ENCODE measurements around the gene RHOU.

RHOU gene

DNA sequence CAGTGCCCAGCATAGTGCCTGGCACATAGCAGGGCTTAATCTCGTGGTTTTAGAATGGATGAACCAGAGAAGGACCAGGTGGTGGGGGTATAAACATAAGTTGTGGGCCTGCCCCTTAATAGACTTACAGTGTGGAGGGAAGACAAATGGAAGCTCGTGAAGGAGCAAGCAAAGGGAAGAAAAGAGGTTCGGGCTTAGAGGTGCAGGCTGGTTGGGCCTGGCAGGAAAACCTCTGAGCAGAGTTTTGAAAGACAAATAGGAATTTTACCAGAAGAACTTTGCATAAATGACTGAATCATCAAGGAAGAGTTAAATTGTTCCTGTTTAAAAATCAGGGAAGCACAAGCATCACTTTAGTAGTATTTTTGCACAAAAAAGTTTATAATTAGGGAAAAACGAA is 4.5 kb downstream of the RHOU start:
- no peak for DNase-seq

DNA sequence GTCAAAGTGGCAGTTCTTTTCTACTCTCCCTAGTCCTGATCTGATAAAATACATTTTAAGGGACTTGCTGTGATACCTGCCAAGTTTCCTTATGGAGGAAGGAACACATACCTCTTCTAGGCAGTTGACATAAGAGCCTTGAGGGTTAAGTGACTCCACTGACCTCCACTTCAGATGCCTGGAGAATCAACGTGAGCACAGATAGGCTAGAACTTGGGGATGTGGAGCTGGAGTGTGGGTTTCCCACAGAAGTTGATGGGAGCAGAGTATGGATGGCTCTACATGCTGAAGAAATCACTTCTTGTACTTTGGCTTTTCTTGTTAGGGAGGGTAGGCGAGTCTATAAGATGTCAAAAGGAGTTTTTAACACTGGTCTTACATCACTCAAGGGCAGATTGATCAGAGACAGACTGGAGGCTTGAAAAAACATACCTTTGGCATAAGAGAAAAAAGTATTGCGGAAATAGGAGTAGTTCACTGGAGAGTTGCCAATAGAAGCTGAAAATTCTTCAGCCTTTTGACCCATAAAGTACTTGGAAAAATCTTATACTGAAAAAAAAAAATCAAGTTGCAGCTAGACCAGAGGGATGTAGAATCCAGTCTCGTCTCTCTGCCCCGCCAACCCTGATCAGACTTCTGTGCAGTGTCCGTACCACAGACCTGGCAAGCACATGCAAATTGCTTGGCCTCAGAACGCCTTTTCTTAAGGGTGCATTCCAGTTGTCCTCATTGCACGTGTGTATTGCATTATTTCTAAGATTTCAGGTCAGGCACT is 5.5 kb downstream of the RHOU start:
- no peak for DNase-seq

- DNase-seq = peak; percentile 81
Observed at GRCh38 chr1:228742281-228742860, 7.1 kb downstream of the RHOU start.

GRCh38 chr1:228743405-228743804 is 8.1 kb downstream of the RHOU start:
- no peak for DNase-seq

- no peak for DNase-seq
Observed at GRCh38 chr1:228744356-228744755, 9.1 kb downstream of the RHOU start.

GRCh38 chr1:228744918-228745317 is 9.6 kb downstream of the RHOU start:
- DNase-seq = no peak

GRCh38 chr1:228745497-228745896 is 10.2 kb downstream of the RHOU start:
- no peak for DNase-seq

- DNase-seq = no peak
Observed at GRCh38 chr1:228747301-228747935, 12.1 kb downstream of the RHOU start.

DNA sequence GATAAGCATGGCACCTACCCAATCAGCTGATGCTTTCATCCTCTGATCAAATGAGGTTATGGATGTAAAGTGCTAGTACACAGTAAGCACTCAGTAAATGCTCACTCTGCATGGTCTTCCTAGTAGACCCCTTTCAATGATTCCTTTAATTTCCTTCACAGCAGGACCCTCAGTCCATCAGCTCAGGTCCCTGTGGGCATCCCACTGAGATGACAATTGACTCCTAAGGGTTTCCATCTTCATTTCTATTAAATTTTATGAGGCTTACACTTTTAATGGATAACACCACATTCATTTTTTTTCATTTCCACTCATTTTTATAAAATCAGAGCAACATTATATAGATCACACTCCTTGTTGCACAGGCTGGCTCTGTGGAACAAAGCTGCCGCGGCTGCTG is 12.8 kb downstream of the RHOU start:
- no peak for DNase-seq

GRCh38 chr1:228748431-228748830 is 13.2 kb downstream of the RHOU start:
- DNase-seq = no peak

- no peak for DNase-seq
Observed at GRCh38 chr1:228749765-228750164, 14.5 kb downstream of the RHOU start.

DNA sequence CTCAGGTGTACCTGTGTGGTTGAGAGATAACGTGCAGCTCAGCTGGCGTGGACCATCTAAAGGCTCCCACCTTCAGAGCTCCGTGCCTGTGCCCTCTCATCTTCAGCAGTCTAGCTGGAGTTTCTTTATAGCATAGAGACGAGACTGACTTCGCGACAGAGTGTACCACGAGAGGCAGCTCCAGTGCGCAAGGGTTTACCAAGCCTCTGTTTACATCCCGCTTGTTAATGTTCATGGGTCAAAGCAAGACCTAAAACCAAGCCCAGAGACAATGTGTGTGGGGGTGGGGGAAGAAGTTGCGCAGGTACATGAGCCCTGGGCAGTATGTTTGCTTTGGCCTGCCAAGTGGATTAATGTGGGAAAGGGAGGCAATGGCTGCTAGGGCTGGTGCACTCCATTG is 15.6 kb downstream of the RHOU start:
- DNase-seq = no peak

- peak; percentile 44 for DNase-seq
Observed at GRCh38 chr1:228751360-228752098, 16.2 kb downstream of the RHOU start.

- no peak for DNase-seq
Observed at GRCh38 chr1:228752258-228752657, 17.0 kb downstream of the RHOU start.

GRCh38 chr1:228752675-228753265 is 17.5 kb downstream of the RHOU start:
- no peak for DNase-seq

DNA sequence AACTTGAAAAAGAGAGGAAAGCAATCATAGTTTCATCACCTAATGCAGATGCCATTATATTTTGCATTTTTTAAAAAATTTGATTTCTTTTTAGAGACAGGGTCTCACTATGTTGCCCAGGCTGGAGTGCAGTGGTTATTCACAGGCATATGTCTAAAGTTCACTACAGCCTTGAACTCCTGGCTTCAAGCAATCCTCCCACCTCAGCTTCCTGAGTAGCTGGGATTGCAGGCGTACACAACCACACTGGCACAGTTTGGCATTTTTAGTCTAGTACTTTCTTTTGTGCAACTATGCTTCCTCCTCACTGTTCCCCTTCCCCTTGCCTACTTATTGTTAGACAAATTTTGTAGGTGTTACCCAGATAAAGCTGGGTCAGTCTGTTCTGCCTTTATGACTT is 18.0 kb downstream of the RHOU start:
- no peak for DNase-seq

- DNase-seq = no peak
Observed at GRCh38 chr1:228753786-228754360, 18.6 kb downstream of the RHOU start.

GRCh38 chr1:228754646-228755268 is 19.5 kb downstream of the RHOU start:
- no peak for DNase-seq

- DNase-seq = no peak
Observed at GRCh38 chr1:228755800-228756199, 20.5 kb downstream of the RHOU start.

- no peak for DNase-seq
Observed at GRCh38 chr1:228756457-228756856, 21.2 kb downstream of the RHOU start.

- DNase-seq = no peak
Observed at GRCh38 chr1:228758447-228758846, 23.2 kb downstream of the RHOU start.

- no peak for DNase-seq
Observed at GRCh38 chr1:228760979-228761378, 25.7 kb downstream of the RHOU start.

Data from OCI-M1 (cell line).